Measurements from ENCODE around the gene MAD2L1BP.

- no peak for TF ChIP-seq CTCF (IDR thresholded peaks at IDR 0.05; ENCODE audit: low read depth, low read length)
- no peak for TF ChIP-seq POLR2A (IDR thresholded peaks at IDR 0.05; ENCODE audit: extremely low read depth, insufficient read length)
Measured at GRCh38 chr6:43609402-43609801, 26.2 kb upstream of the MAD2L1BP start.

All from NB4 (cell line).